Common myeloid progenitor, CD34-positive (primary cell): ENCODE results near the gene SCUBE1.

Experiments
- CTCF ChIA-PET: fragments of 350-600 bp; sonication (Branson Sonifier 250); formaldehyde crosslinking; loops from one replicate; lab custom pipeline; 2021; ENCODE audit warnings: antibody characterized with exemption; lab: Charles Lee
- POLR2A ChIA-PET: fragments of 350-600 bp; sonication (Branson Sonifier 250); formaldehyde crosslinking; loops from one replicate; lab custom pipeline; 2021; ENCODE audit warnings: antibody characterized with exemption; lab: Charles Lee
- DNase-seq, 3 donors: peaks; one replicate each; pipeline versions ENCODE4 v3.0.0 to v3.0.0-alpha.2; 2013
- H3K27ac ChIP-seq, 2 experiments: 1 replicate in 1 of 2; 2 replicates in 1 of 2; pipeline ENCODE4 v1.7.0; 2013; ENCODE audit warnings: inconsistent platforms in 2 of 2, low read length in 2 of 2, mild to moderate bottlenecking in 2 of 2, low read depth in 1 of 2, moderate library complexity in 1 of 2; ENCODE audit not compliant: severe bottlenecking in 2 of 2, insufficient read depth in 1 of 2, poor library complexity in 1 of 2
- H3K27me3 ChIP-seq, 5 experiments: replicated peaks in 2 of 5; 1 replicate in 3 of 5; 2 replicates in 2 of 5; pipeline versions ENCODE4 v1.6.1 to v1.7.0; 2013; ENCODE audit warnings: low read length in 4 of 5, mild to moderate bottlenecking in 2 of 5, moderate library complexity in 2 of 5, inconsistent platforms in 1 of 5; ENCODE audit not compliant: insufficient read depth in 5 of 5, control insufficient read depth in 4 of 5
- H3K36me3 ChIP-seq, 4 experiments: 1 replicate in 2 of 4; 2 replicates in 2 of 4; pipeline versions ENCODE4 v1.6.1 to v1.7.0; 2013; ENCODE audit warnings: low read length in 3 of 4, control low read depth in 1 of 4, mild to moderate bottlenecking in 1 of 4; ENCODE audit not compliant: control insufficient read depth in 4 of 4, insufficient read depth in 4 of 4
- H3K4me1 ChIP-seq, 4 experiments: 1 replicate in 3 of 4; 2 replicates in 1 of 4; pipeline versions ENCODE4 v1.6.1 to v1.7.1; 2013; ENCODE audit warnings: low read length in 3 of 4, mild to moderate bottlenecking in 3 of 4, control low read depth in 1 of 4, inconsistent platforms in 1 of 4, moderate library complexity in 1 of 4; ENCODE audit not compliant: control insufficient read depth in 4 of 4, insufficient read depth in 4 of 4; ENCODE audit errors: control extremely low read depth in 1 of 4
- H3K4me3 ChIP-seq, 7 experiments: 1 replicate in 4 of 7; 2 replicates in 3 of 7; pipeline versions ENCODE4 v1.5.1 to v1.7.0; 2013; ENCODE audit warnings: mild to moderate bottlenecking in 7 of 7, low read length in 6 of 7, moderate library complexity in 6 of 7, inconsistent platforms in 2 of 7, low read depth in 2 of 7, control low read depth in 1 of 7; ENCODE audit not compliant: insufficient read depth in 4 of 7, control insufficient read depth in 1 of 7; ENCODE audit errors: extremely low read depth in 1 of 7
- H3K9me3 ChIP-seq, 5 experiments: 1 replicate in 4 of 5; 2 replicates in 1 of 5; pipeline versions ENCODE4 v1.6.1 to v1.7.1; 2013; ENCODE audit warnings: low read length in 4 of 5, mild to moderate bottlenecking in 2 of 5, inconsistent platforms in 1 of 5, low read depth in 1 of 5, moderate library complexity in 1 of 5; ENCODE audit not compliant: control insufficient read depth in 4 of 5, insufficient read depth in 2 of 5; ENCODE audit errors: control extremely low read depth in 1 of 5
- WGBS: methylation state at CpG from one replicate; pipeline ENCODE4 v1.1.5; 2013; ENCODE audit not compliant: insufficient coverage; 5-methylcytosine and 5-hydroxymethylcytosine counted together

The SCUBE1 gene

GRCh38 chr22:43216738-43217137 lies 126.4 kb downstream of the SCUBE1 start:
- CTCF ChIA-PET, result interaction anchor here (2.5 kb wide), 1 partner anchor 11 kb away, joined by 8 read pairs; no protein-coding TSS in a partner anchor

GRCh38 chr22:43213962-43214361 lies 129.2 kb downstream of the SCUBE1 start:
- Histone ChIP-seq H3K36me3 (no peaks in the 10 kb centered on the region), H3K27me3 (no peaks in the 10 kb centered on the region), H3K4me3 (no peak overlapping the region), H3K27ac (no peak overlapping the region), H3K4me1 (no peaks in the 10 kb centered on the region), H3K9me3 (no peaks in the 10 kb centered on the region)
- 100% methylated on average over 8 of the region's 12 CpGs for WGBS
- DNase-seq, result no peak
- ChIA-PET CTCF (no interaction called here), POLR2A (no interaction called here)

More at GRCh38 chr22:43216738-43217137, 126.4 kb downstream of the SCUBE1 start:
- H3K36me3 ChIP-seq, result no peaks in the 10 kb centered on the region
- no peaks in the 10 kb centered on the region for H3K4me1 ChIP-seq
- H3K4me3 ChIP-seq, result no peak overlapping the region
- no peaks in the 10 kb centered on the region for H3K9me3 ChIP-seq
- WGBS, result no CpG with 5 or more reads among the region's 6 CpGs
- no peak overlapping the region for H3K27ac ChIP-seq
- DNase-seq, result no peak
- POLR2A ChIA-PET, result no interaction called here
- no peaks in the 10 kb centered on the region for H3K27me3 ChIP-seq

GRCh38 chr22:43213051-43213450 lies 130.1 kb downstream of the SCUBE1 start:
- no peaks in the 10 kb centered on the region for H3K27me3 ChIP-seq
- ChIA-PET POLR2A (interaction anchor here (0.5 to 0.6 kb wide), 2 partner anchors 137 to 237 kb away, joined by 3 to 4 read pairs; no protein-coding TSS in a partner anchor), CTCF (interaction anchor here (0.9 kb wide), 1 partner anchor 18 kb away, joined by 3 read pairs; no protein-coding TSS in a partner anchor)

GRCh38 chr22:43212434-43212952 lies 130.7 kb downstream of the SCUBE1 start:
- no peak for DNase-seq
- WGBS, result 98% methylated on average over 23 of the region's 23 CpGs
- POLR2A ChIA-PET, result no interaction called here
- Histone ChIP-seq H3K4me3 (no peak overlapping the region), H3K27me3 (no peaks in the 10 kb centered on the region), H3K27ac (no peak overlapping the region), H3K9me3 (no peaks in the 10 kb centered on the region), H3K36me3 (no peaks in the 10 kb centered on the region), H3K4me1 (no peaks in the 10 kb centered on the region)
- CTCF ChIA-PET, result interaction anchor here (0.9 kb wide), 1 partner anchor 19 kb away, joined by 3 read pairs; no protein-coding TSS in a partner anchor

More at GRCh38 chr22:43213051-43213450, 130.1 kb downstream of the SCUBE1 start:
- H3K36me3 ChIP-seq, result no peaks in the 10 kb centered on the region
- WGBS, result 97% methylated on average over 4 of the region's 8 CpGs
- no peaks in the 10 kb centered on the region for H3K4me1 ChIP-seq
- no peaks in the 10 kb centered on the region for H3K9me3 ChIP-seq
- no peak overlapping the region for H3K27ac ChIP-seq
- no peak for DNase-seq
- H3K4me3 ChIP-seq, result no peak overlapping the region

GRCh38 chr22:43211941-43212433 lies 131.2 kb downstream of the SCUBE1 start:
- ChIA-PET POLR2A (no interaction called here), CTCF (no interaction called here)
- Histone ChIP-seq H3K36me3 (no peaks in the 10 kb centered on the region), H3K4me1 (peaks cover 0 to 2% (median under 1%) of the 10 kb centered on the region in 4 experiments), H3K9me3 (no peaks in the 10 kb centered on the region), H3K27ac (no peak overlapping the region), H3K27me3 (no peaks in the 10 kb centered on the region), H3K4me3 (no peak overlapping the region)
- 98% methylated on average over 6 of the region's 13 CpGs for WGBS
- no peak for DNase-seq

GRCh38 chr22:43210631-43211515 lies 132.3 kb downstream of the SCUBE1 start:
- Histone ChIP-seq H3K27ac (no peak overlapping the region), H3K4me3 (no peak overlapping the region), H3K27me3 (no peaks in the 10 kb centered on the region), H3K36me3 (no peaks in the 10 kb centered on the region), H3K4me1 (peaks cover 0 to 12% (median 5%) of the 10 kb centered on the region in 4 experiments), H3K9me3 (no peaks in the 10 kb centered on the region)
- ChIA-PET CTCF (no interaction called here), POLR2A (no interaction called here)
- no peak for DNase-seq
- 97% methylated on average over 28 of the region's 34 CpGs for WGBS

GRCh38 chr22:43209971-43210370 lies 133.2 kb downstream of the SCUBE1 start:
- no peak overlapping the region for H3K27ac ChIP-seq
- H3K4me1 ChIP-seq, result peaks cover 0 to 12% (median 5%) of the 10 kb centered on the region in 4 experiments
- no peak overlapping the region for H3K4me3 ChIP-seq
- CTCF ChIA-PET, result interaction anchor here (1.5 kb wide), 1 partner anchor 19 kb away, joined by 5 read pairs; no protein-coding TSS in a partner anchor
- no peaks in the 10 kb centered on the region for H3K9me3 ChIP-seq
- no peaks in the 10 kb centered on the region for H3K36me3 ChIP-seq
- 96% methylated on average over 22 of the region's 22 CpGs for WGBS
- no peaks in the 10 kb centered on the region for H3K27me3 ChIP-seq
- POLR2A ChIA-PET, result no interaction called here
- no peak for DNase-seq
